IMR-90 (cell line): Measurements from ENCODE around the gene KATNBL1. TPM values are rescaled to one million over a fixed set of nuclear protein-coding genes. Genes with fewer than 3 reads are reported as not detected.

ENCODE experiments used
- ATAC-seq: fragments of 200-7000 bp; cut with Tn5 transposase; 2 replicates; pipeline ENCODE4 v1.9.1; 2020; ENCODE audit warnings: low read depth, mild to moderate bottlenecking, moderate library complexity
- BruUV-seq: library from RNA; stranded (reverse); fragments of 400-500 nt; replicated peaks from 2 replicates; lab custom pipeline; 2021; lab: Mats Ljungman, UMichigan
- CTCF ChIA-PET: fragments of 300-600 bp; formaldehyde crosslinking; extraction: SDS; loops from one replicate; lab custom pipeline; 2021; ENCODE audit warnings: antibody characterized with exemption; lab: Yijun Ruan, JAX
- POLR2A ChIA-PET: fragments of 300-600 bp; sonication (Branson Sonifier 250); formaldehyde crosslinking; loops from one replicate; lab custom pipeline; 2022; ENCODE audit warnings: antibody characterized with exemption; ENCODE audit not compliant: unreplicated experiment; lab: Charles Lee
- DNase-seq: peaks from one replicate; pipeline ENCODE4 v3.0.0; 2013
- H2AFZ ChIP-seq: replicated peaks from 2 replicates; pipeline ENCODE3; 2013; ENCODE audit warnings: low read length, mild to moderate bottlenecking; ENCODE audit not compliant: poor library complexity
- H2AK5ac ChIP-seq: 2 replicates; pipeline ENCODE4 v1.6.1; 2013; ENCODE audit warnings: low read depth, low read length, inconsistent platforms
- H2AK9ac ChIP-seq: replicated peaks from 2 replicates; pipeline ENCODE3; 2013; ENCODE audit warnings: mild to moderate bottlenecking, low read depth, low read length, moderate library complexity; ENCODE audit not compliant: poor library complexity
- H2BK120ac ChIP-seq: 2 replicates; pipeline ENCODE4 v1.6.1; 2013; ENCODE audit warnings: low read depth, low read length, inconsistent platforms
- H2BK15ac ChIP-seq: 3 replicates; pipeline ENCODE4 v1.6.1; 2013; ENCODE audit warnings: low read depth, low read length, inconsistent platforms
- H2BK20ac ChIP-seq: 2 replicates; pipeline ENCODE4 v1.6.1; 2013; ENCODE audit warnings: low read depth, mild to moderate bottlenecking, inconsistent platforms, low read length, moderate library complexity
- H2BK5ac ChIP-seq: 2 replicates; pipeline ENCODE4 v1.6.1; 2013; ENCODE audit warnings: mild to moderate bottlenecking, low read depth, low read length, inconsistent platforms; ENCODE audit not compliant: poor library complexity, severe bottlenecking
- H3K14ac ChIP-seq: replicated peaks from 2 replicates; pipeline ENCODE4 v1.6.1; 2013; ENCODE audit warnings: low read depth, low read length, inconsistent platforms
- H3K18ac ChIP-seq: 2 replicates; pipeline ENCODE4 v1.6.1; 2013; ENCODE audit warnings: low read depth, low read length, control low read depth
- H3K23ac ChIP-seq: 2 replicates; pipeline ENCODE4 v1.6.1; 2013; ENCODE audit warnings: low read depth, low read length, inconsistent platforms
- H3K27ac ChIP-seq: 2 replicates; pipeline ENCODE4 v1.5.1; 2013; ENCODE audit warnings: mild to moderate bottlenecking, control low read depth, low read length; ENCODE audit not compliant: insufficient read depth
- H3K27me3 ChIP-seq: 2 replicates; pipeline ENCODE4 v1.6.1; 2013; ENCODE audit warnings: low read length; ENCODE audit not compliant: control insufficient read depth, insufficient read depth
- H3K36me3 ChIP-seq: 2 replicates; pipeline ENCODE4 v1.6.1; 2013; ENCODE audit warnings: low read length, mixed read lengths; ENCODE audit not compliant: control insufficient read depth, insufficient read depth
- H3K4ac ChIP-seq: 2 replicates; pipeline ENCODE4 v1.6.1; 2013; ENCODE audit warnings: low read depth, low read length, inconsistent platforms
- H3K4me1 ChIP-seq: 2 replicates; pipeline ENCODE4 v1.6.1; 2013; ENCODE audit warnings: low read length, mixed read lengths; ENCODE audit not compliant: control insufficient read depth, insufficient read depth
- H3K4me2 ChIP-seq: 2 replicates; pipeline ENCODE4 v1.6.1; 2013; ENCODE audit warnings: low read depth, mild to moderate bottlenecking, control low read depth, low read length, moderate library complexity
- H3K4me3 ChIP-seq: 2 replicates; pipeline ENCODE4 v1.5.1; 2013; ENCODE audit warnings: low read depth, mild to moderate bottlenecking, control low read depth, low read length, moderate library complexity; ENCODE audit not compliant: insufficient read depth
- H3K56ac ChIP-seq: 2 replicates; pipeline ENCODE4 v1.6.1; 2013; ENCODE audit warnings: low read length, inconsistent platforms; ENCODE audit not compliant: insufficient read depth; ENCODE audit errors: extremely low read depth
- H3K79me1 ChIP-seq, 2 experiments: 2 replicates each; pipeline ENCODE4 v1.6.1; 2013; ENCODE audit warnings: low read length in 2 of 2, inconsistent platforms in 1 of 2, low read depth in 1 of 2
- H3K9ac ChIP-seq: 2 replicates; pipeline ENCODE4 v1.6.1; 2013; ENCODE audit warnings: low read depth, low read length, control low read depth
- H3K9me1 ChIP-seq: 2 replicates; pipeline ENCODE4 v1.6.1; 2013; ENCODE audit warnings: low read length, inconsistent platforms; ENCODE audit not compliant: insufficient read depth
- H3K9me3 ChIP-seq: 2 replicates; pipeline ENCODE4 v1.6.1; 2013; ENCODE audit warnings: low read length; ENCODE audit not compliant: control insufficient read depth, insufficient read depth
- H4K20me1 ChIP-seq: 2 replicates; pipeline ENCODE4 v1.6.1; 2013; ENCODE audit warnings: low read length, inconsistent platforms; ENCODE audit not compliant: insufficient read depth
- H4K5ac ChIP-seq: 2 replicates; pipeline ENCODE4 v1.6.1; 2013; ENCODE audit warnings: mild to moderate bottlenecking, low read depth, low read length, control low read depth
- H4K8ac ChIP-seq, 2 experiments: 2 replicates each; pipeline ENCODE4 v1.6.1; 2013; ENCODE audit warnings: low read depth in 2 of 2, low read length in 2 of 2, control low read depth in 1 of 2, inconsistent platforms in 1 of 2
- H4K91ac ChIP-seq: 2 replicates; pipeline ENCODE4 v1.6.1; 2013; ENCODE audit warnings: low read depth, low read length, inconsistent platforms; ENCODE audit not compliant: insufficient read depth
- CEBPB ChIP-seq: IDR thresholded peaks from 2 replicates; pipeline ENCODE4 v1.6.1; 2012; ENCODE audit warnings: low read depth, low read length, improper control_type of control experiment
- FOS ChIP-seq: fragments of 150-350 bp; IDR thresholded peaks from 2 replicates; pipeline ENCODE4 v1.6.1; 2016; ENCODE audit warnings: low read depth, low read length
- MAFK ChIP-seq: IDR thresholded peaks from 2 replicates; pipeline ENCODE4 v1.6.1; 2012; ENCODE audit warnings: low read depth, low read length, improper control_type of control experiment
- NFE2L2 ChIP-seq: fragments of 150-350 bp; IDR thresholded peaks from 2 replicates; pipeline ENCODE4 v1.6.1; 2016; ENCODE audit warnings: low read depth, mild to moderate bottlenecking, low read length
- RCOR1 ChIP-seq: IDR thresholded peaks from 2 replicates; pipeline ENCODE4 v1.6.1; 2012; ENCODE audit warnings: mild to moderate bottlenecking, low read length, improper control_type of control experiment; ENCODE audit not compliant: insufficient replicate concordance
- WGBS, 2 experiments: methylation state at CpG; one replicate each; pipeline versions ENCODE4 v1.1.5 to v1.1.7; 2013; ENCODE audit warnings: missing lambda C conversion rate in 2 of 2; ENCODE audit not compliant: insufficient read length in 1 of 2; ENCODE audit errors: extremely low coverage in 2 of 2; 5-methylcytosine and 5-hydroxymethylcytosine counted together
- dilution Hi-C: fragments of 300-500 bp; cut with HindIII; formaldehyde crosslinking; loops from one replicate; pipeline ENCODE4 v1.14.3; 2018; ENCODE audit warnings: low sequenced_read_pairs; ENCODE audit not compliant: unreplicated experiment
- in situ Hi-C: fragments of 300-500 bp; cut with MboI; formaldehyde crosslinking; loops from 3 replicates; pipeline ENCODE4 v1.14.3; 2019; ENCODE audit warnings: low sequenced_read_pairs, inconsistent platforms, mixed read lengths
- intact Hi-C: fragments of 100-400 bp; cut with micrococcal nuclease; formaldehyde crosslinking; loops from 2 replicates; pipeline ENCODE4 v1.10.0; 2022
- polyA plus RNA-seq, 3 experiments: library from polyadenylated mRNA; depleted of rRNA; stranded (reverse); fragments of >200 nt; gene quantifications; 2 replicates each; pipeline ENCODE4 v1.2.3, GENCODE V29; 2012; ENCODE audit warnings: low replicate concordance in 1 of 3
- total RNA-seq: library from RNA; depleted of rRNA; stranded (reverse); fragments of >200 nt; gene quantifications from 2 replicates; pipeline ENCODE4 v1.2.3, GENCODE V29; 2012

KATNBL1 gene
- total and polyA plus RNA-seq, 2 of the 4 experiments (the other 2 are of a cell fraction), result 17.1 to 24.0 TPM

- peak overlapping the region; percentile 79 for H2AFZ ChIP-seq
- dilution Hi-C loops, result no loop called here
- H4K8ac ChIP-seq, result peak overlapping the region; percentile 84 to 98
- peak overlapping the region; percentile 92 for H3K56ac ChIP-seq
- no peak overlapping the region for H3K4me3 ChIP-seq
- ATAC-seq (peak; percentile 96), DNase-seq (peak; percentile 91)
- H4K91ac ChIP-seq, result peak overlapping the region; percentile 97
- H3K27me3 ChIP-seq, result no peaks in the 10 kb centered on the region
- peak overlapping the region; percentile 99 for H2BK15ac ChIP-seq
- no peaks in the 10 kb centered on the region for H4K20me1 ChIP-seq
- H3K4me1 ChIP-seq, result peaks cover 4% of the 10 kb centered on the region
- peak overlapping the region; percentile 99 for H3K4ac ChIP-seq
- intact Hi-C loops, result no loop called here
- no CpG with 5 or more reads among the region's 4 CpGs for WGBS, 2 experiments
- H4K5ac ChIP-seq, result peak overlapping the region; percentile 93
- peak overlapping the region; percentile 99 for H2BK5ac ChIP-seq
- peaks cover 10% of the 10 kb centered on the region for H3K9me1 ChIP-seq
- peak overlapping the region; percentile 100 for H2BK20ac ChIP-seq
- H2BK120ac ChIP-seq, result peak overlapping the region; percentile 99
- peaks cover 2 to 9% of the 10 kb centered on the region in 2 experiments; a peak in 2 of 4 replicates for H3K79me1 ChIP-seq
- CTCF ChIA-PET, result interaction anchor here (1.0 kb wide), 1 partner anchor 128 kb away, joined by 3 read pairs; the partner anchor contains the start of gene LPCAT4
- peak; percentile 79; the same call in 1 of the 2 replicates for TF ChIP-seq MAFK
- TF ChIP-seq FOS, result peak; percentile 93
- peak; percentile 28; the same call in 1 of the 2 replicates for TF ChIP-seq NFE2L2
- TF ChIP-seq CEBPB, result no peak
- TF ChIP-seq RCOR1, result no peak
- BruUV-seq, result no TSS peak
- peak overlapping the region; percentile 71 for H3K4me2 ChIP-seq
- H2AK9ac ChIP-seq, result peak overlapping the region; percentile 96
- peak overlapping the region; percentile 100 for H2AK5ac ChIP-seq
- peak overlapping the region; percentile 27; the same call in 1 of the 2 replicates for H3K9ac ChIP-seq
- in situ Hi-C loops, result loop anchor here (25.0 kb wide), 1 partner anchor 348 kb away; the partner anchor contains the start of gene GOLGA8B
- peak overlapping the region; percentile 97 for H3K27ac ChIP-seq
- H3K14ac ChIP-seq, result peak overlapping the region; percentile 96
- H3K18ac ChIP-seq, result peak overlapping the region; percentile 84
- H3K9me3 ChIP-seq, result no peaks in the 10 kb centered on the region
- peak overlapping the region; percentile 93 for H3K23ac ChIP-seq
- peaks cover 7% of the 10 kb centered on the region for H3K36me3 ChIP-seq
- POLR2A ChIA-PET, result interaction anchor here (0.6 kb wide), 1 partner anchor 22 kb away, joined by 4 read pairs; no protein-coding TSS in a partner anchor
These were observed 29.4 kb upstream of the KATNBL1 start for GRCh38 chr15:34239151-34239808.
